Head of caudate nucleus (tissue), 42 donors: ENCODE data around the gene SLC24A3.
"Not testable (repeated sequence)": the region's sequence is repeated elsewhere in the genome, so short reads cannot be mapped to it uniquely, and the experiment has no call there.

Experiments
- DNase-seq, 42 donors: peaks; one replicate each; pipeline versions ENCODE4 v3.0.0 to v3.0.0-alpha.2; 2020 to 2021; ENCODE audit warnings: mixed read lengths in 7 of 42
- intact Hi-C: fragments of 100-400 bp; cut with DNase I; formaldehyde crosslinking; loops from one replicate; pipeline ENCODE4 v1.15.0; 2022

SLC24A3 gene

GRCh38 chr20:19658137-19658536 is 445.7 kb downstream of the SLC24A3 start:
- intact Hi-C loops, result no loop called here
- no peak for DNase-seq

- intact Hi-C loops, result no loop called here
- no peak for DNase-seq
Measured at GRCh38 chr20:19659448-19659847, 447.0 kb downstream of the SLC24A3 start.

GRCh38 chr20:19660808-19661378 is 448.5 kb downstream of the SLC24A3 start:
- intact Hi-C loops, result loop anchor here (5.0 to 10.0 kb wide), 2 partner anchors 449 to 1026 kb away; partner anchors contain the start of gene SLC24A3
- DNase-seq, result no peak

- intact Hi-C loops, result loop anchor here (5.0 to 10.0 kb wide), 2 partner anchors 450 to 1027 kb away; partner anchors contain the start of gene SLC24A3
- peak; percentile 46 to 90 (median 74) for DNase-seq
Measured at GRCh38 chr20:19661717-19662636, 449.5 kb downstream of the SLC24A3 start.

GRCh38 chr20:19662637-19662995 is 450.2 kb downstream of the SLC24A3 start:
- DNase-seq, result no peak
- intact Hi-C loops, result loop anchor here (5.0 to 10.0 kb wide), 2 partner anchors 450 to 1028 kb away; partner anchors contain the start of gene SLC24A3

GRCh38 chr20:19668418-19668817 is 456.0 kb downstream of the SLC24A3 start:
- no peak for DNase-seq
- intact Hi-C loops, result loop anchor here (10.0 kb wide), 1 partner anchor 1034 kb away; no protein-coding TSS in a partner anchor

GRCh38 chr20:19670829-19671228 is 458.4 kb downstream of the SLC24A3 start:
- intact Hi-C loops, result no loop called here
- DNase-seq, result peak in 1 of 42 donors; percentile 8

GRCh38 chr20:19671374-19671773 is 458.9 kb downstream of the SLC24A3 start:
- no peak for DNase-seq
- intact Hi-C loops, result no loop called here

- intact Hi-C loops, result no loop called here
- no peak for DNase-seq
Measured at GRCh38 chr20:19672498-19672897, 460.1 kb downstream of the SLC24A3 start.

GRCh38 chr20:19673575-19673974 is 461.1 kb downstream of the SLC24A3 start:
- no peak for DNase-seq
- intact Hi-C loops, result no loop called here

- DNase-seq, result no peak
- intact Hi-C loops, result no loop called here
Measured at GRCh38 chr20:19676202-19676601, 463.8 kb downstream of the SLC24A3 start.

GRCh38 chr20:19677336-19677735 is 464.9 kb downstream of the SLC24A3 start:
- DNase-seq, result no peak
- intact Hi-C loops, result no loop called here

GRCh38 chr20:19678591-19678990 is 466.1 kb downstream of the SLC24A3 start:
- intact Hi-C loops, DNase-seq: not testable (repeated sequence)

- intact Hi-C loops, result no loop called here
Measured at GRCh38 chr20:19679900-19680495, 467.6 kb downstream of the SLC24A3 start.

GRCh38 chr20:19682249-19682648 is 469.8 kb downstream of the SLC24A3 start:
- intact Hi-C loops, result no loop called here
- DNase-seq, result no peak

More at GRCh38 chr20:19679900-19680495, 467.6 kb downstream of the SLC24A3 start:
- no peak for DNase-seq

- DNase-seq, result no peak
- intact Hi-C loops, result no loop called here
Measured at GRCh38 chr20:19683188-19683587, 470.7 kb downstream of the SLC24A3 start.

GRCh38 chr20:19683822-19684221 is 471.4 kb downstream of the SLC24A3 start:
- DNase-seq, result no peak
- intact Hi-C loops, result no loop called here

- DNase-seq, result peak; percentile 48 to 90 (median 77)
- intact Hi-C loops, result no loop called here
Measured at GRCh38 chr20:19688031-19688806, 475.8 kb downstream of the SLC24A3 start.

- intact Hi-C loops, result loop anchor here (5.0 kb wide), 1 partner anchor 302 kb away; no protein-coding TSS in a partner anchor
- no peak for DNase-seq
Measured at GRCh38 chr20:19690462-19690861, 478.0 kb downstream of the SLC24A3 start.
